Stimulated activated CD8-positive, alpha-beta memory T cell treated with anti-CD3 and anti-CD28 coated beads, Interleukin-4, amount 100 ng/mL, for 24 hours (primary cell): Measurements from ENCODE around the gene MRPL49.
"Not testable (repeated sequence)": the region's sequence is repeated elsewhere in the genome, so short reads cannot be mapped to it uniquely, and the experiment has no call there.

Experiments
- DNase-seq: peaks from one replicate; pipeline ENCODE4 v3.0.0-alpha.2; 2020; ENCODE audit warnings: low read depth

The MRPL49 gene

GRCh38 chr11:65132988-65133700, 11.0 kb downstream of the MRPL49 start:
- no peak for DNase-seq

GRCh38 chr11:65133724-65134123, 11.6 kb downstream of the MRPL49 start:
- no peak for DNase-seq

- peak; percentile 86 for DNase-seq
These were observed 12.3 kb downstream of the MRPL49 start, which contains the start of gene SYVN1 for GRCh38 chr11:65134240-65134951. Gene SYVN1, minus strand, starts transcription at chr11:65134519. Its CDS starts 918 bp downstream, at chr11:65133601.

DNA sequence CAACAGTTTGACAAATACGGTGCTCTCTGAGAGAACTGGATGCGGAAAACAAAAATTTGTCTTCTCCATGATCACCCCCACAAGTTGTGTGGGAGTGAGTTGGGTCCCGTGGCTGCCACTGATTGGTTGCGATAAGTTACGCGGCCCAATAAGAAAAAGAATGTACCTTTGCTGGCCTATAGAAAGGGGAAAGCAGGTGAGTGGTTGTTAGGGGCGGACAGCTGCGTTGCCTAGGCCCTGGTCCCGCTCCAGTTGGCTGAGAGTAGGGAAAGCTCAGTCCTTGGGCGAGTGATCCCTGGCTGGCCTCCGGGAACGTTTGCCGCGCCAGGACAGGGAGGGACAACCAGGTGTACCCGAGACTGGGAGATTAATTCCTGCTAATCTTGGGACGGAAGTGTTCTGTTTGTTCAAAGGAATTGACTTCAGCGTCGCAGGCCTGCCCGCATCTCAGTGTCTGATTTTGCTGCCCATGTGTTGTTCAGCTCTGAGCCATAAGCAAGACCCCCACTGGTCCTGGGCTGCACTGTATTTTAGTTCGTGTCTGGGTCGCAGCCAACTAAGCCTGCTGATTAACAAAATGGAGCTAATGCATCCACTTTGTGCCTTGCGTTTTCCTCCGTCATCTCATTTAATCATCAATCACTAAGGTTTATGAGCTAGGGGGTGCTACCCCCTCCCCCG, 13.0 kb downstream of the MRPL49 start:
- DNase-seq: peak; percentile 63

DNA sequence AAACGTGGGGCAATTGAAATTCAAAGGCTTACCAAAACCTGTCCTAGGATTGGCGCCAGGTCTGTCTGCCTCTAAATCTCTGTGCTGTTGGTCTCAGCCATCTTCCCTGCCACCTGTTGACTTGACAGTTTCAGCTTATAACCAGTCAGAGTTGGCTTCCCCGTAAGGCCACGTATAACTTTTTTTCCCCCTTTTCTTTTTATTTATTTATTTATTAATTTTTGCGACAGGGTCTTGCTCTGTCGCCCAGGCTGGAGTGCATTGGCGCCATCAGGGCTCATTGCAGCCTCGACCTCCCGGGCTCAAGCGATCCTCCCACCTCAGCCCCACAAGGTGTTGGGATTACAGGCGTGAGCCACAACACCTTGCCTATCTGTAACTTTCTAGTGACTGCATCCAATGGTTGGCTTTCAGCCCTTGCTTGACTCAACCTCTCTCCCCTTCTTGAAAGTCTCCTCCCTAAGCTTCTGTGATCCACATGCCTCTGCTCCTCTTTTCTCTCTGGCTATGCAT, 13.6 kb downstream of the MRPL49 start:
- no peak for DNase-seq

DNA sequence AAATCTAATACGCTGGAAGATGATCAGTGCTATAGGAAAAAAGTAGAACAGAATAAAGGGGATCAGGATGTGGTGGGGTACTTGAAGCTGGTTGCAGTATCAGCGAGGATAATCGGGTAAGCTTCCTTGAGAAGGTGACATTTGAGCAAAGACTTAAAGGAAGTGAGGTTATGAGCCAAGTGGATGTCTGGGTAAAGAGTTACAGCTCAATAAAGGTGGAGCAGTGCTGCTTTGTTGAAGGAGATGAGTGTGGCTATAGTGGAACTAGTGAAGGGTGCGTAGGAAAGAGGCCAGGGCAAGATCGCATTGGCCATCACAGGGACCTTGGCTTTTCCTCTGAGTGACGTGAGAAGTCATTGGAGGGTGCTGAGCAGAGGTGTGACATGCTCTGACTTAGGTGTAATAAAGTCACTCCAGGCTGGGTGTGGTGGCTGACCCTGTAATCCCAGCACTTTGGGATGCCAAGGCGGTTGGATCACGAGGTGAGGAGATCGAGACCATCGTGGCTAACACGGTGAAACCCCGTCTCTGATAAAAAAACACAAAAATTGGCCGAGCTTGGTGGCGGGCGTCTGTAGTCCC, 14.5 kb downstream of the MRPL49 start:
- no peak for DNase-seq

DNA sequence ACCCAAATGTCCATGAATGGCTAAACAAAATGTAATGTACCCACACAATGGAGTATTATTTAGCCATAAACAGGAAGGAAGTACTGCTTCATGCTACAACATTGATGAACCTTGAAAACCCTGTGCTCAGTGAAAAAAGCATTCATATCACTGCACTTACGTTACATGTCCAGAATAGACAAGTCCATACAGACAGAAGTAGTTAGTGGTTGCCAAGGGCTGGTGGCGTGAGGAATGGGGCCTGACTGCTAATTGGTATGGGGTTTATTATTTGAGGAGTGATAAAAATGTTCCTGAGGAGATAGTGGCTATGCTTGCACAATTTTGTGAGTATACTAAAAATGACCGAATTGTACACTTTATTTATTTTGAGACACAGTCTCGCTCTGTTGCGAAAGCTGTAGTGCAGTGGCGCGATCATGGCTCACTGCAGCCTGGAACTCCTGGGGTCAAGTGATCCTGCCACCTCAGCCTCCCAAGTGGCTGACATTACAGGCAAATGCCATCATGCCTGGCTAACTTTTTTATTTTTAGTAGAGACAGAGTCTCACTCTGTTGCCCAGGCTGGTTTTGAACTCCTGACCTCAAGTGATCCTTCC, 19.9 kb downstream of the MRPL49 start:
- no peak for DNase-seq

- DNase-seq: no peak
These were observed 25.4 kb downstream of the MRPL49 start for GRCh38 chr11:65147352-65148075.

- DNase-seq: no peak
These were observed 26.5 kb downstream of the MRPL49 start for GRCh38 chr11:65148657-65149056.

- not testable (repeated sequence) for DNase-seq
These were observed 28.0 kb downstream of the MRPL49 start for GRCh38 chr11:65150131-65150508.

DNA sequence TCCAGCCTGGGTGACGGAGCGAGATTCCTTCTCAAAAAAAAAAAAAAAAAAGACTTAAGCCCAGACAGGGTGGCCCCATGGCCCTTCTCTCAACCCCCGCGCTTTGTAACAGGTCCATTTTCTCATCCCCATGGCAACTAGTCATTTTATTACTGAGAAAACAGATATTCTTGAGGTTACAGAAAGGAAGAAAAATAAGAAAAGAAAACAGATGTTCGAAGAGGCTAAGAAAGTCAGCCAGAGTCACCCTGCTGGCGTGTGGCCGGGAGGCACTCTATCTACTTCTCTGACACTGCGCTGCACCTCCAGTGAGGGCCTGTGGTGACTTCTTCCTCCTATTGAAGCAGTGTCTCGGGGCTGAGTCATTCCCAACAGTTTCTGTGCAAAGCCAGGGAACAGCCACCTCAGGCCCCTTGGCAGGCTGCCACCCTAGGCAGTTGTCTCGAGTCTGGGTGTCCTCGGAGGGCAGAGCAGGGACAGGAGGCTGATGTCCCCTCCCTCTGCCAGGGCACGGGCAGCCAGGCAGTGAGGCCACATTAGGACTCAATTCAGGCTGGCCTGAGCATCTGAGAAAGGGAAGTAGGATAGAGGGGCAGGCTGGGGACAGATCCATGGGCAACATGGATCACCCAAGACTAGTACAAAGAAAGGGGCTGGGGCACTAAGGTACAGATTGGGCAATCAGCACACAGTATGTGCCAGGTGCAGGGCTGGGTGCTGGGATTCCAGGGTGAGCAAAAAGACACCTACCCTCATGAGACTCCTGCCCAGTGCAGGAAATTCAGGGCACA, 28.6 kb downstream of the MRPL49 start:
- DNase-seq: no peak

DNA sequence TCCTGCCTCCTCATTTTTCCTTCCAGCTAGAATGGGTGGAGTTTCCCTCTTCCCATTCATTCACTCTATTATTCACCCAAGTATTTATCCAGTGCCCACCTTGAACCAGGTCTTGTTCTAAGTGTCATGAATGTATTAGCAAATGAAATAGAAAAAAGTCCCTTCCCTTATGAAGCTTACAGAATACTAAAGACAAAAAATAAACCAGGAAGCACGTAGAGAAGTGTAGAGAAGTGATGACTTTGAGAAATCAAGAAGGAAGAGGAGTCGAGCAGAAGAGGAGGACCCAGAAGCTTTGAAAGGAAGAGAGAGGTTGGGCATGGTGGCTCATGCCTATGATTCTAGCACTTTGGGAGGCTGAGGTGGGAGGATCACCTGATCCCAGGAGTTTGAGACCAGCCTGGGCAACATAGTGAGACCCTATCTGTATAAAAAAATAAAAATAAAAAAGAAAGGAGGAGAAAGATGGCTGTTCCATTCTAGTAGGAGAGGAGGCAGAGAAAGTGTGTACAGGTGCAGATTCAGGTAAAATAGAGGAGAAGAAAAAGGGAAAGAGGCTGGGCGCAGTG, 29.3 kb downstream of the MRPL49 start:
- DNase-seq: no peak

DNA sequence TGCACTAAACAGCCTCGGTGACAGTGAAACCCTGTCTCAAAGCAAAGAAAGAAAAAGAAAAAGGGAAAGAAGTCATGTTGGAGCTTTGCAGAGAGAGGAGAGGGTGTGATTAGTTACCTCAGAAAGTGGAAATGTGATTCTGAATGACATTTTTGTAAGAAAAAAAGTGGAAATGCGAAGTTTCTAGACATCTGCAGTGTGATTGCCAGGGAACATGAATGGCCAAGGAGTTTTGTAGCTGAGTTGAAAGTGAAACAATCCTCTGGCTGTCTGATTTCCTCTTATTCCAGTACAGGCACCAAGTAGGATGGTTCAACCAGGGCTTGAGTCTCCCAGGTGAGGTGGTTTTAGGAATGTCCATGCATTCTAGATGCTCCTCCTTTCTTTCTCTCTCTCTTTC, 30.0 kb downstream of the MRPL49 start:
- no peak for DNase-seq

- no peak for DNase-seq
These were observed 34.1 kb downstream of the MRPL49 start for GRCh38 chr11:65156256-65156655.

DNA sequence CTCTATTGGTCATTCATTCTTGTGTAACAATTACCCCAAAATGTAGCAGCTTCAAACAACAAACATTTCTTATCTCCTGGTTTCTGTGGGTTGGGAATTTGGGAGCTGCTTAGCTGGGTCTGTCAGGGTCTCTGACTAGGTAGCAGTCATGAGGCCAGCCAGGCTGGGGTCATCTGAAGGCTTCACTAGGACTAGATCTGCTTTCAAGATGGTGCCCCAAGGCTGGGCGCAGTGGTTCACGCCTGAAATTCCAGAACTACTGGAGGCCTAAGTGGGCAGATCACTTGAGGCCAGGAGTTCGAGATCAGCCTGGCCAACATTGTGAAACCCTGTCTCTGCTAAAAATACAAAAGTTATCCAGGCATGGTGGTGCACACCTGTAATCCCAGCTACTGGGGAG, 34.8 kb downstream of the MRPL49 start:
- no peak for DNase-seq

GRCh38 chr11:65157336-65157735, 35.2 kb downstream of the MRPL49 start:
- DNase-seq: no peak

DNA sequence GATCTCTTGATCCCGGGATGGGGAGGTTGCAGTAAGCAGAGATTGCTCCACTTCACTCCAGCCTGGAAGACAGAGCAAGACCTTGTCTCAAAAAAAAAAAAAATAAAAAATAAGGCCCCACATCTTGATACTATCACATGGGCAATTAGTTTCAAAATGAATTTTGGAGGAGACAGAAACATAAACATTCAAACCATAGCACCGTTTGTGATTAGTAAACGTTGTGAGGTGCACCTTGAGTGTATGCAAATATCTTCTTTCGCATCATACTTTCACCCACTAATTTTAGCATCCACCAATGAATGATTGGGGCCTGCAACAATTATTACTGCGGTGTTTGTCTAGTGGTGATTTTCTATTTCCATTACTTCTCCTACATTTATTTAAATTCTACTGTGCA, 36.9 kb downstream of the MRPL49 start:
- no peak for DNase-seq

- DNase-seq: no peak
These were observed 38.5 kb downstream of the MRPL49 start for GRCh38 chr11:65160643-65161042.

- no peak for DNase-seq
These were observed 41.6 kb downstream of the MRPL49 start for GRCh38 chr11:65163684-65164083.
